Stimulated activated naive CD8-positive, alpha-beta T cell treated with anti-CD3 and anti-CD28 coated beads, Interleukin-15, Interleukin-2, amounts not matched to agents 100 U/mL and 50 U/mL, for 24 hours (primary cell): ENCODE measurements around the gene INMT.
"Not testable (repeated sequence)": the region's sequence is repeated elsewhere in the genome, so short reads cannot be mapped to it uniquely, and the experiment has no call there.

ENCODE experiments used
- ATAC-seq: fragments of 150-1000 bp; cut with Tn5 transposase; one replicate; pipeline ENCODE4 v1.10.0; 2021
- DNase-seq: peaks from one replicate; pipeline ENCODE4 v3.0.0; 2021

INMT gene

GRCh38 chr7:30751696-30752273 lies at the start of gene INMT:
Gene INMT (plus strand): TSS chr7:30752135. CDS start chr7:30752151, 16 bp downstream.
- no peak for DNase-seq
- ATAC-seq = no peak

DNA sequence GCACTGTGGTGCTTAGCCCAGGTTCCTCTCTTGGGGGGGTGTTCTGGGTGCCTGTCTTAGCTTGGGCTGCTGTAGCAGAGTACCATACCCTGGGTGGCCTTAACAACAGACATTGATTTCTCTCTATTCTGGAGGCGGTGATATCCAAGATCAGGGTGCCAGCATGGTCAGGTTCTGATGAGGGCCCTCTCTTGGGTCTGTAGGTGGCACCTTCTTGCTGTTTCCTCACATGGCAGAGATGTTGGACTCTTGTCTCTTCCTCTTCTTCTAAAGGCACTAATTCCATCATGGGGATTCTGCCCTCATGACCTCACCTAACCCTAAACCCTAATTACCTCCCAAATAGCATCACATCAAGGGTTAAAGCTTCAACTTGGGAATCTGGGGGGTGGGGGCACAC lies 49.7 kb upstream of the INMT start:
- ATAC-seq (peak; percentile 35), DNase-seq (no peak)

- DNase-seq = no peak
- no peak for ATAC-seq
These were observed 48.2 kb upstream of the INMT start for GRCh38 chr7:30703756-30704155.

- no peak for ATAC-seq
- no peak for DNase-seq
These were observed 46.9 kb upstream of the INMT start for GRCh38 chr7:30705008-30705407.

- no peak for DNase-seq
These were observed 46.3 kb upstream of the INMT start for GRCh38 chr7:30705596-30705995.

DNA sequence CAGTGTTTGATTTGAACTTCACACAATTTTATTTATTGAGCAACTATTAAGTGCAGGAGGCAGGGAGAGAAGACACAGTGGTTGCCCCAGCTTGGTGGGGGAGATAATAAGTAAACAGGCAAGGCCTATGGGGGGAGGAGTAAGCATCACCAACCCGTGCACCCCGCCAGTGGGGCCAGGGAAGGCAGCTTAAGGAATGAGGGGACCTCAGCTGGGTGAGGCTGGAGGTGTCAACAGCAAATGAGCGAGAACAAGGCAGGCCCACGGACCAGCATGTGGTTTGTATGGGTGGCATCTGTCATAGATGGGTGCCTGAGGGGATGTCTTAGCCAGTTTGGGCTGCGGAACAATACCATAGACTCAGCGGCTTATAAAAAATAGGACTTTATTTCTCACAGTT lies 45.6 kb upstream of the INMT start:
- ATAC-seq (no peak), DNase-seq (no peak)

More at GRCh38 chr7:30705596-30705995, 46.3 kb upstream of the INMT start:
- ATAC-seq = no peak

- no peak for DNase-seq
- no peak for ATAC-seq
These were observed 45.0 kb upstream of the INMT start for GRCh38 chr7:30706908-30707307.

GRCh38 chr7:30707391-30708357 lies 44.3 kb upstream of the INMT start:
- DNase-seq (no peak), ATAC-seq (no peak)

GRCh38 chr7:30708412-30708811 lies 43.5 kb upstream of the INMT start:
- DNase-seq (no peak), ATAC-seq (no peak)

DNA sequence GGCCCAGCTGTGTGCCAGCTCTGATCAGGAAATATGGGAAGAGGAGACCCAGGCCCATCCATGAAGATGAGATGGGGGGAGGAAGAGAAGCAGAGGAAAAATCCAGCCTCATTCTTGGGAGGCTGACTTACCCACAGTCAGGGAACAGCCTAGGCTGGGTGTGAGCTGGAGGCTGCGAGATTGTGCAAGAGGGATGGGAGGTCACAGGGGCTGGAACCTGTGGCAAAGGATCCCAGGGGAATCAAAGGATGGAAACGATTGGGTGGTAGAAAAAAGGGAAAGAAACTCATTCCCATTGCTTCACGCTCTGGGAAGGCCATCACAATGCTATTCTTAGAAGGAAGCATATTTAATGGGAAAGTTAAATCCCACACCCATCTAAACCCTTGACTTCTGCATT lies 43.0 kb upstream of the INMT start:
- no peak for DNase-seq

DNA sequence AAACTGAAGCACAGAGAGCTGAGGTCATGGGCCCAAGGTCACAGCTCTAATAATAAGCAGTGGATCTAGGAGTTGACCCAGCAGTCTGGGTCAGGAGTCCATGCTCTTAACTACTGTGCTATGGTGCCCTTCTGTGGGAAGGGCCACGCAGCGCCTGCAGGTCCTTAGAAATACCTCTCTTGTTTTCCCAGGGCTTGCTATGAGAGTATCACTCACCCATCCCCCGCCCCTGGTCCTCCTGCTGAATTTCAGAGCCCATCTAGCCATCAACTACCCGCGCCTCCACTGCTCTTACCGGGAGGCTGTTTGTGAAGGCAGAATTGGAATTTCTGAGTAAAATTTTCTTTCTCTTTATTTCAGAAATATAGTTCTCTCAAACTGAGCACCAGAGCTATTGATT lies 42.4 kb upstream of the INMT start:
- DNase-seq = no peak
- no peak for ATAC-seq

More for the DNA sequence above, 43.0 kb upstream of the INMT start:
- no peak for ATAC-seq

DNA sequence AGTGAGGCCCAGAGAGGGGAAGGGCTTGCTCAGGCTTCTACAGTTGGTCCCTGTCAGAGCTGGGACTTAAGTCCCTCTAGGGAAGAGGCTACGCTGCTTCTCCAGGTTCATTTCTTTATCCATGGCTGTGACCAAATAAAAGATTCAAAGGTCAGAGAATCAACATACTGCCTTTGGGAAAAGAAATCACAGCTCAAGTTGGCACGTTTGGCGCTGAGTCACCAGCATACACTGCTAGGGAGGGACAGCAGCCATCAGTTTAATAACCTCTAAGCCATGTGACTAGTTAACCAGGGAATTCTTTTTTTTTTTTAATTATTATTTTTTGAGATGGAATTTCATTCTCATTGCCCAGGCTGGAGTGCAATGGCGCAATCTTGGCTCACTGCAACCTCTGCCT lies 41.3 kb upstream of the INMT start:
- DNase-seq (no peak), ATAC-seq (no peak)

DNA sequence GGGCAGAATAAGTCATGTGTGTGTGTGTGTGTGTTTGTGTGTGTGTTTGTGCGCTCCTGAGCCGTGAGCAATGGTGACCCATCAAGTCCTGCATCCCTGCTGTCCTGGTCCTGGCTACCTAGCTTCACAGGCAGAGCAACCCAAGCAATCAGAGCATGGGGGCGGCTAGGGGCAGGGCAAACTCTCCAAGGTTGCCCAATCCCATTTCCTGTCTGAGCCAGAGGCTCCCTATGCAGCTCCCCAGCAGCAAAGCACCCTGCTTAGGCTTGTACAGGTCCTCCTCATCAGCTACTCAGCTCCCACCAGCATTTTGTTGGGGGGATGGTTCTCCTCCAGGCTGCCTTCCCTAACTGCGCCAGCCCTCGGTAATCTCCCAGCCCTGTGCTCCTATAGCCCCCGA lies 38.5 kb upstream of the INMT start:
- DNase-seq = no peak
- ATAC-seq = no peak

DNA sequence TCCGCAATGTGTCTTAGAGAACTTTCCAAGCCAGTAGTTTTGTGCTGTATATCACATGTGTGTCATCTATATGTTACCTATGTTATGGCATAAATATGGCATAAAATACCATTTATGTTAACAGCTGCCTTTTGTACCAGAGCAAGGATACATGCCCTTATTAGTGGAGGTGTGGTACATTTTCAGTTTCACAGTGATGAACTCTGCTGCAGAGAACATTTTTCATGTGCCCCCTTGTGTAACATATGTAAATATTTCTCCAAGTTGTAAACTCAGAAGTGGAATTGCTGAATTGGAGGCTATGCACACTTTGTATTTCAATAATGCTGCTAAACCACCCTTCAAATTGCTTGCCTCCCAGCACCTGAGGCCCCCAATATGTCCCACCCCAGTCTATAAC lies 37.8 kb upstream of the INMT start:
- ATAC-seq (no peak), DNase-seq (no peak)

DNA sequence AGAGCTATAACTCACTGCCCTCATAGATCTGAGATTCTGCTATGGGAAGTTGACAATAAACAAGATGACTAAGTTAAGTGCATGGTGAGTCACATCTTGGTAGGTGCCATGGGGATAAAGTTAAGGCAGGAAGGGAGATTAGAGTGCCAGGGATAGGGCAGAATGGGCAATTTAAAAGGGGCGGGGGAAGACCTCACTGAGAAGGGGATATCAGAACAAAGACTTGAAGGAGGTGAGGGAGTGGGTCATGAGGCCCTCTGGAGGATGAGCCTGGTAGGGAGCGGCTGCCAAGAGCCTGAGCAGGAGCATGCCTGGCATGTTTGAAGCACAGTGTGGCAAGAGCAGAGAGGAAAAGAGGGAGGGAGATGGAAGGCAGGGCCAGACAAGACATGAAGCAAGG lies 34.8 kb upstream of the INMT start:
- ATAC-seq (no peak), DNase-seq (no peak)

DNA sequence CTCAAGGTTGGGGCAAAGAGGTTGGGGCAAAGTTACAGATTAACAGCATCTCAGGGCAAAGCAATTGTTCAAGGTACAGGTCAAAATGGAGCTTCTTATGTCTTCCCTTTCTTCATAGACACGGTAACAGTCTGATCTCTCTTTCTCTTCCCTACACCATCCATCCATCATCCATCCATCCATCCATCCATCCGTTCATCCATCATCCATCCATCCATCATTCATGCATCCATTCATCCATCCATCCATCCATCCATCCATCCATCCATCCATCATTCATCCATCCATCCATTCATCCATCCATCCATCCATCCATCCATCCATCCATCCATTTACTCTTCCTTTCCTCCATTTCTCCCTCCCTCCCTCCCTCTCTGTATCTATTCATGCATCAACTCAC lies 32.5 kb upstream of the INMT start:
- not testable (repeated sequence) for DNase-seq, ATAC-seq

- ATAC-seq = no peak
- no peak for DNase-seq
These were observed 30.7 kb upstream of the INMT start for GRCh38 chr7:30721211-30721610.

DNA sequence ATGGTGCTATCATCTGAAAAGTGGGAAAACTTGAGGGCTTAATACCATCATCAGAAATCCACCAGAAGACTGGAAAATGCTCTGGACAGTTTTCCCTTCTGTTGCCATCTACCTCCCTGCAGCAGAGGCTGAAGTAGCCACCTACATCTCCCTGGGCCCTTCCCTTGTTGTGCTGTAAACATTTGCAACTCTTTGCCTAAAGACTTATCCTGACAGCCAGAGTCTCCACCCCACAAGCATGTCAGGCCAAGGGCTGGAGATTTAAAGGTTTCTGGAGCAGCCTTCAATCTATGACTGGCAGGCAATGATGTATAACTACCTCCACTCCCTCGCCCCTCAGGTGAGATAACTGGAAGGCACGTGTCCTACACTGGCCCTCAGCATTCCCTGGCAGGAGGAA lies 29.7 kb upstream of the INMT start:
- ATAC-seq = no peak
- DNase-seq = no peak

- no peak for ATAC-seq
- no peak for DNase-seq
These were observed 29.3 kb upstream of the INMT start for GRCh38 chr7:30722671-30723070.

- DNase-seq (no peak), ATAC-seq (no peak)
These were observed 28.2 kb upstream of the INMT start for GRCh38 chr7:30723776-30724175.

- peak; percentile 24 for DNase-seq
- peak; percentile 21 for ATAC-seq
These were observed 25.5 kb upstream of the INMT start for GRCh38 chr7:30726296-30727006.

DNA sequence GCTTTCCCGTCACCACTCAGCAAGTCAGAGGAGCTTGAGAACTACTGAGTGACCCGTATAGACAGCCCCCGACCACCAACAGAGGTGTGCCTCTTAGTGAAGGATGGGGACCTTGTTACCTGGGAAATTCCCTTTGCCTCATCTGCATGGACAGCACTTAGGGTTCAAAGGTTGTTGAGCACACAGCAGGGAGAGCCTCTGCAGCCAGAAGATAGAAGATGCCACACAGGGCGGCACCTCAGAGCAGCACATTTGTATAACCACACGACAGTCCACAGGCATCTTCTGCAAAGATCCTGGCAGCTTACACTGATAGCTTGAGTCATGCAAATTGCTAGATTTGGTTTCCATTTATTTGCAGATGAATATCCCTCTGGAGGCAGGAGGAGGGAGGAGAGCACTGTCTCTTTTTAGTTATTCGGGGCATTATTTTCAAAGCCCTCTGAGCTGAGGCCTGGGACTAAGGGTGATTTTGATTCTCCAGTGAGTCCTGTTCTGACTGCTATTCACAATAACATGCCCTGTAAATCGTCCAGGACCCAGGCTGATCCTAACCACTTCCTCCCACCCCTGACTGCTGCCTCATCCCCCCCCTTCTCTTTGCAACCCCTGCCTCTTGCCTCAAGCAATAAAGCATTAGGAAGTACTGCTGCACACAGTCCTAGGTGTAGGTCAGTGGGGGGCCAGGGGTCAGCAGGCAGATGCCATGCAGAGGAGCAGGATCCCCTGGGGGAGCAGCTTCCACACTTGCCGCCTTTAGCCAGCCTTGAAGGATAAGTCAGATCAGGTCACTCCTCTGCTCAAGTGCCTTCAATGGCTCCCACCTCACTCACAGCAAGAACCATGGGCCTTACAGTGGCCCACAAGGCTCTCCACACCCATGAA lies 24.6 kb upstream of the INMT start:
- peak; percentile 34 for DNase-seq
- peak; percentile 84 for ATAC-seq
